ENCODE data around the gene DPPA4. TPM values are rescaled to one million over a fixed set of nuclear protein-coding genes. Genes with fewer than 3 reads are reported as not detected.

DPPA4 gene
- total RNA-seq, 2 experiments from 2014 or later = not detected

GRCh38 chr3:109330405-109330804 lies 6.9 kb downstream of the DPPA4 start:
- peaks cover 4% of the 10 kb centered on the region for H3K27me3 Mint-ChIP-seq
- POLR2A ChIA-PET = no interaction called here
- H3K27ac Mint-ChIP-seq = no peak overlapping the region
- DNase-seq = no peak
- CTCF ChIA-PET = no interaction called here
- H3K9me3 Mint-ChIP-seq = no peaks in the 10 kb centered on the region
- H3K36me3 Mint-ChIP-seq (ENCODE audit: low read depth) = no peaks in the 10 kb centered on the region
- no peak overlapping the region for H3K4me3 Mint-ChIP-seq
- no peaks in the 10 kb centered on the region for H3K4me1 Mint-ChIP-seq

GRCh38 chr3:109328202-109328601 lies 9.1 kb downstream of the DPPA4 start:
- no peak overlapping the region for H3K4me3 Mint-ChIP-seq
- no peaks in the 10 kb centered on the region for H3K36me3 Mint-ChIP-seq (ENCODE audit: low read depth)
- CTCF ChIA-PET = no interaction called here
- DNase-seq = no peak
- no peaks in the 10 kb centered on the region for H3K27me3 Mint-ChIP-seq
- no peaks in the 10 kb centered on the region for H3K9me3 Mint-ChIP-seq
- H3K27ac Mint-ChIP-seq = no peak overlapping the region
- no peaks in the 10 kb centered on the region for H3K4me1 Mint-ChIP-seq
- POLR2A ChIA-PET = no interaction called here

- ChIA-PET POLR2A (no interaction called here), CTCF (no interaction called here)
- no peaks in the 10 kb centered on the region for H3K36me3 Mint-ChIP-seq (ENCODE audit: low read depth)
These were observed 11.7 kb downstream of the DPPA4 start for GRCh38 chr3:109325657-109326056.

GRCh38 chr3:109325109-109325508 lies 12.2 kb downstream of the DPPA4 start:
- H3K9me3 Mint-ChIP-seq = no peaks in the 10 kb centered on the region
- H3K4me3 Mint-ChIP-seq = no peak overlapping the region
- ChIA-PET POLR2A (no interaction called here), CTCF (no interaction called here)
- no peaks in the 10 kb centered on the region for H3K36me3 Mint-ChIP-seq (ENCODE audit: low read depth)
- no peak for DNase-seq
- H3K27ac Mint-ChIP-seq = no peak overlapping the region
- H3K27me3 Mint-ChIP-seq = no peaks in the 10 kb centered on the region
- no peaks in the 10 kb centered on the region for H3K4me1 Mint-ChIP-seq

More at GRCh38 chr3:109325657-109326056, 11.7 kb downstream of the DPPA4 start:
- H3K4me3 Mint-ChIP-seq = no peak overlapping the region
- no peaks in the 10 kb centered on the region for H3K4me1 Mint-ChIP-seq
- H3K27ac Mint-ChIP-seq = no peak overlapping the region
- no peaks in the 10 kb centered on the region for H3K9me3 Mint-ChIP-seq
- no peak for DNase-seq
- no peaks in the 10 kb centered on the region for H3K27me3 Mint-ChIP-seq

- H3K4me3 Mint-ChIP-seq = no peak within 1 kb of the TSS
- H3K4me1 Mint-ChIP-seq = no peaks in the 10 kb centered on the region
- H3K36me3 Mint-ChIP-seq (ENCODE audit: low read depth) = no peaks in the 10 kb centered on the region
- CTCF ChIA-PET = no interaction called here
- H3K27me3 Mint-ChIP-seq = no peaks in the 10 kb centered on the region
- no peaks in the 10 kb centered on the region for H3K9me3 Mint-ChIP-seq
- no peak within 1 kb of the TSS for H3K27ac Mint-ChIP-seq
- DNase-seq = no peak
- POLR2A ChIA-PET = no interaction called here
These were observed 21.1 kb downstream of the DPPA4 start, which contains the start of gene DPPA2 for GRCh38 chr3:109316162-109316730. TSS of gene DPPA2 (minus strand) at chr3:109316517. CDS start at chr3:109314542, 1,975 bp downstream.

- POLR2A ChIA-PET = no interaction called here
- Mint-ChIP-seq H3K27ac (no peak overlapping the region), H3K4me1 (no peaks in the 10 kb centered on the region), H3K27me3 (no peaks in the 10 kb centered on the region), H3K36me3 (ENCODE audit: low read depth) (no peaks in the 10 kb centered on the region), H3K9me3 (no peaks in the 10 kb centered on the region), H3K4me3 (no peak overlapping the region)
- CTCF ChIA-PET = no interaction called here
- no peak for DNase-seq
These were observed 24.3 kb downstream of the DPPA4 start for GRCh38 chr3:109313061-109313460.

GRCh38 chr3:109297496-109297895 lies 39.9 kb downstream of the DPPA4 start:
- no peak overlapping the region for H3K27ac Mint-ChIP-seq
- no peaks in the 10 kb centered on the region for H3K27me3 Mint-ChIP-seq
- CTCF ChIA-PET = interaction anchor here (0.5 kb wide), 1 partner anchor 82 kb away, joined by 3 read pairs; no protein-coding TSS in a partner anchor
- POLR2A ChIA-PET = no interaction called here
- H3K4me3 Mint-ChIP-seq = no peak overlapping the region
- H3K9me3 Mint-ChIP-seq = no peaks in the 10 kb centered on the region
- no peaks in the 10 kb centered on the region for H3K4me1 Mint-ChIP-seq
- DNase-seq = no peak
- H3K36me3 Mint-ChIP-seq (ENCODE audit: low read depth) = no peaks in the 10 kb centered on the region

GRCh38 chr3:109284071-109284470 lies 53.3 kb downstream of the DPPA4 start:
- no peak for DNase-seq
- H3K27ac Mint-ChIP-seq = no peak overlapping the region
- no peaks in the 10 kb centered on the region for H3K27me3 Mint-ChIP-seq
- POLR2A ChIA-PET = no interaction called here
- no peaks in the 10 kb centered on the region for H3K9me3 Mint-ChIP-seq
- CTCF ChIA-PET = interaction anchor here (0.8 kb wide), 1 partner anchor 15 kb away, joined by 6 read pairs; no protein-coding TSS in a partner anchor
- no peaks in the 10 kb centered on the region for H3K4me1 Mint-ChIP-seq
- no peaks in the 10 kb centered on the region for H3K36me3 Mint-ChIP-seq (ENCODE audit: low read depth)
- H3K4me3 Mint-ChIP-seq = no peak overlapping the region

GRCh38 chr3:109278546-109278945 lies 58.8 kb downstream of the DPPA4 start:
- H3K4me3 Mint-ChIP-seq = no peak overlapping the region
- ChIA-PET CTCF (no interaction called here), POLR2A (no interaction called here)
- H3K27me3 Mint-ChIP-seq = no peaks in the 10 kb centered on the region
- DNase-seq = no peak
- no peaks in the 10 kb centered on the region for H3K9me3 Mint-ChIP-seq
- H3K27ac Mint-ChIP-seq = no peak overlapping the region
- no peaks in the 10 kb centered on the region for H3K4me1 Mint-ChIP-seq
- H3K36me3 Mint-ChIP-seq (ENCODE audit: low read depth) = no peaks in the 10 kb centered on the region

GRCh38 chr3:109278141-109278540 lies 59.2 kb downstream of the DPPA4 start:
- DNase-seq = no peak
- Mint-ChIP-seq H3K4me3 (no peak overlapping the region), H3K27ac (no peak overlapping the region), H3K9me3 (no peaks in the 10 kb centered on the region), H3K4me1 (no peaks in the 10 kb centered on the region), H3K27me3 (no peaks in the 10 kb centered on the region), H3K36me3 (ENCODE audit: low read depth) (no peaks in the 10 kb centered on the region)
- CTCF ChIA-PET = no interaction called here
- POLR2A ChIA-PET = no interaction called here

Other genes with a start within 250 kb of the DPPA4 start
- not detected for gene MORC1, start 219.4 kb downstream of the DPPA4 start, total RNA-seq
- gene C3orf85, start 200.8 kb downstream of the DPPA4 start, total RNA-seq = not detected
- not detected for gene DPPA2, start 21.0 kb downstream of the DPPA4 start, total RNA-seq

Measured in activated CD4-positive, alpha-beta T cell treated with anti-CD3 and anti-CD28 coated beads, Interleukin-2, amount 10 ng/mL, durations not matched to agents 7 days and 5 days (primary cell).